ENCODE data around the gene ADGRB2.
A peak's percentile ranks its signal among the peaks of the same experiment; 100 is the strongest.
"Not testable (repeated sequence)": the region's sequence is repeated elsewhere in the genome, so short reads cannot be mapped to it uniquely, and the experiment has no call there.

The ADGRB2 gene

DNA sequence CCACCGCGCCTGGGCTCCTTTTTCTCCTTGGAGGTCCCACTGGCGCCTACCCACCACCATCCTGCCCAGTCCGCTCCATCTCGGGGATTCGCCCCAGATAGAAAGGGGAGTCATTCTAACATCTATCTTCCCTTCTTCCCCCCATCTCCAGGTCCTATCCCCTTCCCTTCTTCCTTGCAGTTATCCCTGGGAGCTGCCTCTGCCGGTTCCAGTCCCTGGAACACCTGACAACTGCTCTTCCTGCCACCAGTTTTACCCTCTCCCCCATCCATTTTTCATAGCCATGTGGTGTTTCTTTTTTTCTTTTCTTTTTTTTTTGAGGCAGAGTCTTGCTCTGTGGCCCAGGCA, 48.3 kb downstream of the ADGRB2 start:
- Mint-ChIP-seq H3K9me3 (no peaks in the 10 kb centered on the region), H3K27ac (no peak overlapping the region), H3K36me3 (no peaks in the 10 kb centered on the region), H3K27me3 (peaks cover 8% of the 10 kb centered on the region), H3K4me3 (peak overlapping the region; percentile 59), H3K4me1 (peaks cover 12% of the 10 kb centered on the region)
- ATAC-seq (ENCODE audit: low read depth): no peak
- no peak for DNase-seq (ENCODE audit: low spot score in 2 of 2)

DNA sequence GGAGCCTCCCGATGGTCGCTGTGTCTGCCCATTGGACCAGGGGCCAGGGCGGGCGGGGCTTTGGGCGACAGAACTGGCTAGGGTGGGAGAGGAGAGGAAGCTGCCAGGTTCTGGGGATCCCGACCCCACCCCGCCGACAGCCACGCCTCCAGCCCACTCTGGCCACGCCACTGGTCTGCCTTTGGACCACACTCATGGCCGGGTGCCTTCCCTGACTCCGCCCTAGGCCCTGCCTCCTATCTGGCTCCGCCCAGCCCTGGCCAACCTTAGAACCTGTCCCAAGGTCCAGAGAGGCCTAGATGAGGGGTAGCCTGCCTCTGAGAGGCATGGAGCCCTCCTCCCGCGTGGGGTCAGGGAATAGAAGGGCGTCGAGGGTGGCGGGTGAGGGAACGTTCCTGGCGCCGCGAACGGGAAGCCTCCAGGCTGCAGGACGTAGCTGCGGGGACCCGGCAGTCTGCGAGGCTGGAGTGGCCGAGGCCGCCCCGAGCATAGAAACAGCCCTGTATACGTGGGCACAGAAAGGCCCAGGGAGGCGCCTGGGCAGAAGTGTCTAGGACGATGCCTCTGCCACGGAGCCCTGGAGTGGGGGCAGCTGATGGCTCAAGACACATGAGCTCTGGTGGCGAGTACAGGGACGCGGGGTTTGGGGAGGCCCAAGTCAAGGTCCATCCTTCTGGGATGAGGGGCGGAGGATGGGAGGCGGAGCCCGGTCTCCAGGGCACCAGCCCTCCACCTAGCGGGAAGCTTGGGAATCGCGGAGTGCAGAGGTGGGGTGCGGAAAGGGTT, 48.9 kb downstream of the ADGRB2 start:
- ATAC-seq (ENCODE audit: low read depth) (peak; percentile 75), DNase-seq (ENCODE audit: low spot score in 2 of 2) (peak in 1 of 2 donors; percentile 32)
- Mint-ChIP-seq H3K27ac (no peak overlapping the region), H3K27me3 (peaks cover 6% of the 10 kb centered on the region), H3K36me3 (no peaks in the 10 kb centered on the region), H3K4me1 (peaks cover 12% of the 10 kb centered on the region), H3K4me3 (peak overlapping the region; percentile 74), H3K9me3 (no peaks in the 10 kb centered on the region)

DNA sequence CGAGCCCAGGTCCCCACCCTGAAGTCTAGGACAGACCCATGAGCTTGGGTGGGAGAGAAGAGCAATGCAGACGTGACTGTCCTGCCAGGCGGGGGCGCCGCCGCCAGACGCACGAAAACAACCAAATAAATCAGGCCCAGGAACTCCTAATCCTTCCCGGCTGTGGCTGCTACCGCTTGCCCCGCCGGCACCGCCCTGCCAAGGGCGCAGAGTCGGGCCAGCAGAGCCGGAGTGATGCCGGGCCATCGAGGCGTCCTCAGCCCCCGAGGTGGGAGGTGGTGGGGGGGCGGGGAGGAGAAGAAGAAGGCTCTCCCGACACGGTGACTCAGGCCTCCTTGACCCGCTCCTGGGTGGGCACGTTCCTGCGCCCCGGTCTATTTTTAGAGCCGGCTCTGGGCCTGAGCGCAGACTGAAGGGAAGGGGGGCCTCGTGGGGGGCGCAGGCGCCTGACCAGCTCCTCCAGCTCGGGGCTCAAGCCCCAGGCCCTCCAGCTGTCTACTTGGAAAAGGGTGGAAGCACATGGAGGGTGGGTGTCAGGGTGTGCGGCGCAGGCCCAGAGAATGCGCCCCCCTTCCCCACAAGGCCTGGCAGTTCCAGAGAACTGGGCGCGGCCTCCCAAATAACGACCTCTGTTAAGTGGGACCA, 49.6 kb downstream of the ADGRB2 start:
- H3K9me3 Mint-ChIP-seq: no peaks in the 10 kb centered on the region
- H3K4me1 Mint-ChIP-seq: peaks cover 12% of the 10 kb centered on the region
- no peak overlapping the region for H3K27ac Mint-ChIP-seq
- no peaks in the 10 kb centered on the region for H3K36me3 Mint-ChIP-seq
- H3K4me3 Mint-ChIP-seq: peak overlapping the region; percentile 76
- ATAC-seq (ENCODE audit: low read depth) (peak; percentile 74), DNase-seq (ENCODE audit: low spot score in 2 of 2) (peak; percentile 39 to 45)
- H3K27me3 Mint-ChIP-seq: peaks cover 4% of the 10 kb centered on the region

DNA sequence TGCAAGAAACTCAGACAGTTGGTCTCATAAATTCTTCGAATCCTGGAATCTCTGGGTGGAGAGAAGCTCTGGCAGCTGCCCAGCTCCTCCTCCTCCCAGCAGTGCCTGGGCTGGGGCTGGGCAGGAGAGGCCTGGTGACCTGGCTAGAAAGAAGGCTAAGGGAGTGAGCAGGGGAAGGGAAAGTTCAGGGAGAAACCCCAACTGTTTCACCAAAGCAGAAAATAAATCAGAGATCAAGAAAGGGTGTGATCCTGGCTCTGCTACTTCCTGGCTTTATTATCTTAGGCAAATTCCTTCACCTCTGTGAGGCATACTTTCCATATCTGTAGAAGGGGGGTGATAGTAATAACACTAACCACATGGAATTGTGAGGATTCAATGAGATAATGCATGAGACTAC, 51.5 kb downstream of the ADGRB2 start:
- H3K9me3 Mint-ChIP-seq: no peaks in the 10 kb centered on the region
- peaks cover 13% of the 10 kb centered on the region for H3K27me3 Mint-ChIP-seq
- H3K27ac Mint-ChIP-seq: no peak overlapping the region
- no peaks in the 10 kb centered on the region for H3K36me3 Mint-ChIP-seq
- no peak overlapping the region for H3K4me3 Mint-ChIP-seq
- DNase-seq (ENCODE audit: low spot score in 2 of 2): no peak
- H3K4me1 Mint-ChIP-seq: peaks cover 22% of the 10 kb centered on the region
- ATAC-seq (ENCODE audit: low read depth): no peak

DNA sequence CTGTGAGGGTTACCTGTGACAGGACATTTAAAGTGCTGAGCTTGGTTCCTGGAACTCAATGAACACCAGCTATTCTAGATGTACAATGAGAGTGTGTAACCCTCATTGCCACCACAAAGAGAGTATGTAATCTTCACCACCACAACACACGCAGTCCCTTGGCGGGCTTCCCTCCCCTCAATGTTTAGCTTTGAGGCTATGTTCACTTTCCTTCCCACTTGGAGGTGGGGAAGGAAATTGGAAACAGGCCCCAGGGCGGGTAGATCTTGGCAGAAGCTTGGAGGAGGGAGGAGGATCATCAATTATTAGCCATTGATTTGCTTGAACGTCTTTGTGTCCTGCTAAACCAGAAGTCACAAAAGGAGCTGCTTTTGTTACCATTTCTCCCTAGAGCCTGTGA, 52.1 kb downstream of the ADGRB2 start:
- no peak overlapping the region for H3K4me3 Mint-ChIP-seq
- no peak for DNase-seq (ENCODE audit: low spot score in 2 of 2)
- peaks cover 15% of the 10 kb centered on the region for H3K27me3 Mint-ChIP-seq
- peaks cover 26% of the 10 kb centered on the region for H3K4me1 Mint-ChIP-seq
- no peak for ATAC-seq (ENCODE audit: low read depth)
- H3K27ac Mint-ChIP-seq: no peak overlapping the region
- no peaks in the 10 kb centered on the region for H3K9me3 Mint-ChIP-seq
- H3K36me3 Mint-ChIP-seq: no peaks in the 10 kb centered on the region

DNA sequence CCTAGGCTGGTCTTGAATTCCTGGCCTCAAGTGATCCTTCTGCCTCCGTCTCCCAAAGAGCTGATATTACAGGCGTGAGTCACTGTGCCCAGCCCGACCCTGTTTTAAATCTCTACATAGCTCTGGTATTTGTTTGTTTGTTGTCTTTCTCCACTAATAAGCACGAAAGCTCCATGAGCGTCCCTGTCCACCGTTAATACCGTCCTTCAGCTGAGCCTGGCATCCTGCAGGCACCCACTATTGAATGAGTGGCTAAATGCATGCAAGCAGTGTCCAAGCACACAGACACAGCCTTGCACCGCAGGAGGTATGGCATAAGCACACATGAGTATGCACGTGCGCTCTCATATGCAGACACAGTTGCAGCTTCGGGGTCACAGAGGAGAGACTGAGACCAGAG, 55.8 kb downstream of the ADGRB2 start:
- Mint-ChIP-seq H3K9me3 (no peaks in the 10 kb centered on the region), H3K4me3 (no peak overlapping the region)
- DNase-seq (ENCODE audit: low spot score in 2 of 2): no peak

DNA sequence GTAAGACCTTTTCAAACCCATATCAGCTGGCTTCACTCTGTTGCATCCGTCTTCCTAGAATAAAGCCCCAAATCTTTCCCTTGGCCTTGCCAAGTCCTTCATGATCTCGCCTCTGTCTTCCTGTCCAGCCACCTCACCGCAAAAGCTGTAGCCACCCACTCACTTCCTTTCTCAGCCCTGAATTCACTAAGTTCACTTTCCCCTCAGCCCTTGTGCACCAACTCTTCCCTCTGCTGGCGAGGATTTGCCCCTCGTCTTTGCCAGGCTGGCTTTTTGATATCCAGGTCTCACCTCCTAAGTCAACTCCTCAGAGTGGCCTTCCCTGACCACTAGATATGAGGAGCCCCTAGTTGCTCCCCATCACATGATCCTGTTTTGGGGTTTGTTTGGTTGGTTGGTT, 56.4 kb downstream of the ADGRB2 start:
- H3K36me3 Mint-ChIP-seq: no peaks in the 10 kb centered on the region
- no peaks in the 10 kb centered on the region for H3K9me3 Mint-ChIP-seq
- H3K4me1 Mint-ChIP-seq: peaks cover 25% of the 10 kb centered on the region
- DNase-seq (ENCODE audit: low spot score in 2 of 2) (no peak), ATAC-seq (ENCODE audit: low read depth) (no peak)
- H3K27me3 Mint-ChIP-seq: peaks cover 26% of the 10 kb centered on the region
- no peak overlapping the region for H3K27ac Mint-ChIP-seq
- no peak overlapping the region for H3K4me3 Mint-ChIP-seq

More for the DNA sequence above, 55.8 kb downstream of the ADGRB2 start:
- Mint-ChIP-seq H3K27ac (no peak overlapping the region), H3K4me1 (peaks cover 25% of the 10 kb centered on the region), H3K36me3 (no peaks in the 10 kb centered on the region), H3K27me3 (peaks cover 26% of the 10 kb centered on the region)
- ATAC-seq (ENCODE audit: low read depth): no peak

DNA sequence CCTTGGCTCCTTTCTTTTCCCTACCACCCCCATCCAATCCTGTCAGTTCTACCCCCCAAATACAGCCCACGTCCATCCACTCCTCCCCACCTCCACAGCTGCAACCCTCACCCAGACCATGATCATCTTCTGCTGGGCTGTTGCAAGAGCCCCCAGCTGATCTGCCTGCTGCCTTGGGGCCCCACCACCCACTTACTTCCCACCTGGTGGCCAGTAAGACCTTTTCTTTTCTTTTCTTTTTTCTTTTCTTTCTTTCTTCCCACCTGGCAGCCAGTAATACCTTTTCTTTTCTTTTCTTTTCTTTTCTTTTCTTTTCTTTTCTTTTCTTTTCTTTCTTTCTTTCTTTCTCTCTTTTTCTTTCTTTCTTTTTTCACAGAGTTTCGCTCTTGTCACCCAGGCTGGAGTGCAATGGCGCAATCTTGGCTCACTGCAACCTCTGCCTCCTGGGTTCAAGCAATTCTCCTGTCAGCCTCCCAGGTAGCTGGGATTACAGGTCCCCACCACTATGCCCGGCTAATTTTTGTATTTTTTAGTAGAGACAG, 57.0 kb downstream of the ADGRB2 start:
- ATAC-seq (ENCODE audit: low read depth); DNase-seq (ENCODE audit: low spot score in 2 of 2); H3K4me3 Mint-ChIP-seq; H3K9me3 Mint-ChIP-seq; H3K27ac Mint-ChIP-seq; H3K36me3 Mint-ChIP-seq: not testable (repeated sequence)
- H3K27me3 Mint-ChIP-seq: peaks cover 26% of the 10 kb centered on the region
- H3K4me1 Mint-ChIP-seq: peaks cover 25% of the 10 kb centered on the region

DNA sequence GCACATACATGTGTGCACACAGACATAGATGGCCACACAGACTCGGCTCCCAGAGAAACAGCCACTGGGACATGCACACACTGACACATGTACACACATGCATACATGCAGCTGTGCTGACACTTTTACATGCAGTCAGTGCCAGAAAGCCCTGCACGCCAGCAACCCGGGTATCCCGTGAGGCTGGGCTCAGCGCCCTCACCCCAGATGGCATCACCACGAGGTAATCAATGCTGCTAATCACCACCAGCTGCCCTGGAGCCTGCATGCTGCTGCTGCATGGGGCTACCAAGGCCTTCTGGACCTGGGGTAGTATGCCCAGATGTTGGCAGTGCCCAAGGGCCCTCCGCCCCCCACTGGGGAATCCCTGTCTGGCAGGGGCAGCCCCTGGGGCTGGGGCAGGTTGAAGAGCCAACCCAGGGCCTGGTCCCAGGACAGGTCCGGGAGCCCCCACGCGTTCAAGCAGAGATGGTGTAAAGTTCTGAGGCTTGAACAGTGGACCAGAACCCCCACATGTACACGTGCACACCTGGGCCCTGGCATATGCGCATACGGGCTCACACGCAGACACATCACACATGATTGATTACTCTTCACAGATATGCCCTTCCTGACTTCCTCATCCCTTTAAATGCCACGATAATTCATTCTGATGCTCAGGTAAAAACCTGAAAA, 57.6 kb downstream of the ADGRB2 start:
- no peak overlapping the region for H3K27ac Mint-ChIP-seq
- H3K4me1 Mint-ChIP-seq: peaks cover 25% of the 10 kb centered on the region
- no peaks in the 10 kb centered on the region for H3K36me3 Mint-ChIP-seq
- H3K27me3 Mint-ChIP-seq: peaks cover 26% of the 10 kb centered on the region
- ATAC-seq (ENCODE audit: low read depth) (peak; percentile 78), DNase-seq (ENCODE audit: low spot score in 2 of 2) (no peak)
- H3K4me3 Mint-ChIP-seq: no peak overlapping the region
- no peaks in the 10 kb centered on the region for H3K9me3 Mint-ChIP-seq

DNA sequence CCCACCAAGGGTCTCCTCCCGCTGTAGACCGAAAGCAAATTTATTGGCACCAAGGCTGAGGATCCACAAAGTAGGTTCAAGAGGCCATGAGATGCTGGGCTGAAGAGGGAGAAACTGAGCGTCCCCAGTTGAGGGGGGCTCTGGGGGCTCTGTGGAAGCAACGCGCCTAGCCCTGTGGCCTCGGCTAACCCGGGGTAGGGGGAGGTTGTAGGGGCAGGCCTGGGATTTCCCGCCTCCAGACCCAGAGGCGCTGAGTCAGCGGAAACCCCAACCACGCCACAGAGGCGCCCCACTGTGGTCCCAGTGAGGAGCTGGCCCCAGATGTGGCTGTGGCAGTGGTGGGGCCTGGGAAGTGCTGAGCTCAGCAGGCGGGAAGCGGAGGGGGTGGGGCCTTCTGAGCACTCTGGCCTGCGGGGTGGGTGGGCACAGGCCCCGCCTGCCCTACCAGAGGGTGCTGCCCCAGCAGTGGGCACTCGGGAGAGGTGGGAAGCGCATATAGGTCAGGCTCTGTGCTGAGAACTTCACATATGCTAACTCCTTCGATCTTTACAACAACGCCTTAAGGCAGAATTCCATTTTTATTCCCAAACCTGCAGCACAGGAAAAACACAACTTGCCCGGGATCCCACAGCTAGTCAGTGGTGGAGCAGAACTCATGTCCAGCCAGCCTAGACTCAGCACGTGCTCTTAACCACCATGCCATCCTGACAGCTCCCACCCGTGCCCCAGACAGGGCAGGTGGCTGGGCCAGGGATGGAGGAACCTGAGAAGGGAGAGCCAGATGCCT, 58.9 kb downstream of the ADGRB2 start:
- Mint-ChIP-seq H3K27ac (no peak overlapping the region), H3K27me3 (peaks cover 26% of the 10 kb centered on the region), H3K4me3 (no peak overlapping the region), H3K9me3 (no peaks in the 10 kb centered on the region), H3K4me1 (peaks cover 28% of the 10 kb centered on the region), H3K36me3 (no peaks in the 10 kb centered on the region)
- ATAC-seq (ENCODE audit: low read depth): peak; percentile 60
- no peak for DNase-seq (ENCODE audit: low spot score in 2 of 2)

DNA sequence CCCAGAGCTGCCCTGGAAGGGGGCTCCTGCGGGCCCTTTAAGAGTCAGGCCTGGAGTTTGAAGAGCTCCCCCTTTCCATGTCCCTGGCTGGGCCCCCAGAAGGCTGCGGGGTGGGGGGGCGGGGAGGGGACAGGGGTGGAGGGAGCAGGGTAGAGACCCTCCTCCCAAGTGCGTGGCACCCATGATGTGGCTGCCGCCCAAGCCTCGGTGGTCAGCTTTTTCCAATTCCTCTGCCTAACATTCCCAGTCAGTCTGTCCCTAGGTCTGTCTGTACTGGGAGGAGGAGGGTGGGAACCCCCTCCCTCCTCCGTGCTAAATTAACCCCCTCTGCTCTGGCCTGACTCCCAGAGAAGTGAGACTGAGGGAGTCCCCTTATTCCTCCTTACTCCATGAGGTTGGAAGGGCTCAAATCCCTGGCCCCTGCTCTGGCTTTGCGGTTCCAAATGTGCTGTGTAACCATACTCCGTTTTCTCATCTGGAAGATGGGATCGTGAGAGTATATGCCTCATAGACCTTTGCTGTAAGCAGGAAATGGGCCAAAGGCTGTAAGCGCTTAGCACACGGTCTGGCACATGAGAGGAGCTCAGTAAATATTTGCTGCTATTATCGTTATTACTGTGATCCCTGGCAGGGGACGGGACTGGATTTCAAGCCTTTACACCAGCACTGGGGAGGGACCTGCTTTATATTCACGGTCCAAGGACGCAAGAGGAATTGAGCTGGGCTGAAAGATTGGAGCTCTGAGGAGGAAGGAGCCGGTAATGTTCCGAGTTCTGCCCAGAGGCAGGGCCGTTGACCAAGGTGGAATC, 59.7 kb downstream of the ADGRB2 start:
- no peaks in the 10 kb centered on the region for H3K9me3 Mint-ChIP-seq
- H3K4me1 Mint-ChIP-seq: peaks cover 32% of the 10 kb centered on the region
- DNase-seq (ENCODE audit: low spot score in 2 of 2) (no peak), ATAC-seq (ENCODE audit: low read depth) (no peak)
- H3K27me3 Mint-ChIP-seq: peaks cover 26% of the 10 kb centered on the region
- no peak overlapping the region for H3K27ac Mint-ChIP-seq
- H3K4me3 Mint-ChIP-seq: peak overlapping the region; percentile 47
- H3K36me3 Mint-ChIP-seq: no peaks in the 10 kb centered on the region

DNA sequence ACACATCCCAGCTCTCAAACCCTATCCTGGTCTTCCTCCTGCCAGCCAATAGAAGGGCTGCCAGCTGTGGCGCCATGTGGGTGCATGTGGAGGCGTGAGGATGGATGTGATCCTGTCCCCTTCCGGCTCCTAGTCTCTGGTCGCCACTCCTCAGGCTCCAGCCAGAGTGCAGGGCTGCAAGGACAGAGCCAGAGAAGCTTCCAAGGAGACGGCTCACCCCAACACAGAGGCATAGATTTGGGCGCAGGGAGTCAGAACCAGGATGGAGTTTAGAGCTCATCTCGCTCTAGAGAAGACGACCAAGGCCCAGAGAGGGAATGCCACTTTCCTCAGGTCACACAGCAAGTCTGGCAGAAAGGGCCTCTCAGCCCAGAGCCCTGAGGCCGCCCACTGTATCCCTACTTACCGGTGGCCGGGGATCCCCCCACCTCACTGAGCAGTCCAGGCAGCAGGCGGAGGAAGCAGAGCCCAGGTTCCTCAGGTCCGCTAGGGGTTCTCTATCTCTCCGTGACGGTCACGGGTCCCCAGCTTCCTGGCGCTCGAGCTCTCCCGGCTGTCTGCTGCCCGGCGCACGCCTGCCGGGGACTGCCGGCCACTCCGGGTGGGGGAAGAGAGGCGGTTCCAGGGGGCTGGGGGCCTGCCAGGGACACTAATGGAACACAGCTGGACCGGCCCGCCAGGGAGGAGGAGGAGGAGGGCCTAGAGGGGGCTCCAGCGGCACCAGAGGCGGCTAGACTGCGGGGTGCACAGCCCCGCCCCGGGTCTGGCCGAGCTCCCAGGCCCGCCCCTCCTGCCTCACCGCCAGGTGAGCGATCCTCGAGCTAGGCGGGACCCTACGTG, 60.5 kb downstream of the ADGRB2 start, which contains the start of gene COL16A1:
Gene COL16A1 (minus strand): TSS at position 587 of the 840 bp plus-strand sequence. CDS start 1,824 bp downstream, outside the sequence.
- H3K9me3 Mint-ChIP-seq: no peaks in the 10 kb centered on the region
- H3K27ac Mint-ChIP-seq: no peak within 1 kb of the TSS
- H3K4me1 Mint-ChIP-seq: peaks cover 32% of the 10 kb centered on the region
- peak in 1 of 2 donors; percentile 38 for DNase-seq (ENCODE audit: low spot score in 2 of 2)
- ATAC-seq (ENCODE audit: low read depth): no peak
- no peaks in the 10 kb centered on the region for H3K36me3 Mint-ChIP-seq
- peak within 1 kb of the TSS; percentile 47 for H3K4me3 Mint-ChIP-seq
- peaks cover 21% of the 10 kb centered on the region for H3K27me3 Mint-ChIP-seq

Data from memory B cell (primary cell).